HG03565 (cell line): ENCODE results near the gene PXDN.
"Not testable (repeated sequence)": the region's sequence is repeated elsewhere in the genome, so short reads cannot be mapped to it uniquely, and the experiment has no call there.

ENCODE experiments used
- ATAC-seq: cut with Tn5 transposase; IDR thresholded peaks from one replicate; pipeline ENCODE4 v1.9.1; 2021; ENCODE audit warnings: mild to moderate bottlenecking, moderate library complexity; ENCODE audit not compliant: unreplicated experiment

Gene PXDN

DNA sequence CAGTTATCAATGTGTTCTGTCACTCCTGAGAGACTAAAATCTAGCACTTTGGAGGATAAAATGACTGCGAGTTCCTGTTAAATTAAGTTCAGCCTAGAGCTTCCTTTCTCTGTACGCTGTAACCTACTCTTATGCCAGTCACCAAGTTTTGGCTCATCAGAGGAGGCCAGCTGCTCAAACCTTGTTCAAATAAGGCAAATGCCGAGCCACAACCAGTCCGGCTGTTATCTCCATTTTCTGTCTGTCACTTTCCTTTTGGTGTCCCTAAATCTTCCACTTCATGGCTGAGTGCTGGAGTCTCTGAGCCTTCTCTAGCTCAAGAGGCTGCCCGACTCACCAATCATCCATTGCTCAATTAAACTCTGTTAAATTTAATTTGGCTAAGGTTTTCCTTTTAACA is 33.5 kb upstream of the PXDN start:
- ATAC-seq: no peak

DNA sequence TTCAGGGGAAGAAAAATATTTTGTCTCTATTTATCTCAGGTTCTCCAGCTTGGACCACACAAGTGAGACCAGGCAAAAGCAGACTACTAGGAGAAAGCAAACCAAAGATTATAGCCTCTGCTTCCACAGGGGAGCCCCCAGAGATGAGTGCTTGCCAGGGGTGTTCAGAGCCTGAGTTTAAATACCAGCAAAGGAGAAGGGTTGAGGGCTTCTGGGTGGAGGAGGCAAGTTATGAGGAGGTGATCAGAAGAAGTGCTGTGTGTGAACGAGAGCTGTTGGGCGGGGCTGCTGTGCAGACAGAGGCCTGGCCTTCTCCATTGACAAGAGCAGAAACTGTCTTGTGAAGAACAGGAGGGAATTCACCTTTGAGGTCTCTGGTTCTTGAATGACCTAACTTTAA is 32.8 kb upstream of the PXDN start:
- ATAC-seq: no peak

DNA sequence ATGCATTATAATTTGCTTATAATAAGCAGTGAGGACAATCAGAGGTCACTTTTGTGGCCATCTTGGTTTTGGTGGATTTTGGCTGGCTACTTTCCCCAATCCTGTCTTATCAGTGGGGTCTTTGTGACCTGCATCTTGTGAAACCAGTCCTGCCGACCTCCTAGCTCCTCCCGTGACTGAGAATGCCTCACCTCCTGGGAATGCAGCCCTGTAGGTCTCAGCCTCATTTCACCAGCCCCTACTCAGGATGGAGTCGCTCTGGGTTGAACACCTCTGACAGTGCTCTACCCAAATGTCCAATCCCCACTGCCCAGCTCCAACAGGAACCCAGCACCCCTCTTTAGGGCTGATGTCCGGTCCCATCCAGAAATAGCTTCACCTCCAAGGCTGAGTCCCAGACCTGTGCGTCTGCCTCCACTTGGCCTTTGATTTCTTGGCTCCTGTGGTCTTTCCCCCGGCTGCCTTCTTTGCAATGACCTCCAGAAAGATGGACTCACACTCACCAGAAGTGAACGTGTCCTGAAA is 31.3 kb upstream of the PXDN start:
- ATAC-seq: no peak

DNA sequence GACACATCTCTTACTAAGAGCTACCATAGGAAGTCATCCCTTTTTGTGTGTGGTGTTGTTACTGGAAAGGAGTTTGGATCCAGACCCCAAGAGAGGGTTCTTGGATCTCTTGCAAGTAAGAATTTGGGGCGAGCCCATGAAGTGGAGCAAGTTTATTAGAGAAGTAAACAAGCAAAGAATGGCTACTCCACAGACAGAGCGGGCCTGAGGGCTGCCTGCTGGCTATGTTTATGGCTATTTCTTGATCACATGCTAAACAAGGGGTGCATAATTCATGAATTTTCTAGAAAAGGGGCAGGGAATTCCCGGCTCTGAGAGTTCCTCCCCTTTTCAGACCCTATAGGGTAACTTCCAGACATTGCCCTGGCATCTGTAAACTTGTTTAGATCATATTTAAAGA is 30.6 kb upstream of the PXDN start:
- no peak for ATAC-seq

DNA sequence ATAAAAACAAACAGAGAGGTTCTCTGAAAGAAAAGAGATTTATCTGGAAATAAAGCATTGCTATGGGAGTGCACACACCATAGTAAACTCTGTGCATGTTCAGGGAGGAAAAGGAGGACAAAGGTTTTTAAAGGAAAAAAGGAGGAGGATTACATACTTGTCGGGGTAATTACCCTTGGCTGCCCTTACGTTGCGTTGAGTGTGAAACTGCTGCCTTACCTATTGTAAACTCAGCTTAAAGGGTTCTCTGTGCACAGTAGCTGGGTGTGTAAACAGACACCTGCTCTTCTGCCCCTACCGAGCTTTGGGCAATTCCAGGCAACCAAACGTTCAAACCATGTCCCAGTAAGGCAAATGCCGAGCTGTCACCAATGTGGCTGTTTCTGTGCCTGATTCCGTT is 29.6 kb upstream of the PXDN start:
- no peak for ATAC-seq

DNA sequence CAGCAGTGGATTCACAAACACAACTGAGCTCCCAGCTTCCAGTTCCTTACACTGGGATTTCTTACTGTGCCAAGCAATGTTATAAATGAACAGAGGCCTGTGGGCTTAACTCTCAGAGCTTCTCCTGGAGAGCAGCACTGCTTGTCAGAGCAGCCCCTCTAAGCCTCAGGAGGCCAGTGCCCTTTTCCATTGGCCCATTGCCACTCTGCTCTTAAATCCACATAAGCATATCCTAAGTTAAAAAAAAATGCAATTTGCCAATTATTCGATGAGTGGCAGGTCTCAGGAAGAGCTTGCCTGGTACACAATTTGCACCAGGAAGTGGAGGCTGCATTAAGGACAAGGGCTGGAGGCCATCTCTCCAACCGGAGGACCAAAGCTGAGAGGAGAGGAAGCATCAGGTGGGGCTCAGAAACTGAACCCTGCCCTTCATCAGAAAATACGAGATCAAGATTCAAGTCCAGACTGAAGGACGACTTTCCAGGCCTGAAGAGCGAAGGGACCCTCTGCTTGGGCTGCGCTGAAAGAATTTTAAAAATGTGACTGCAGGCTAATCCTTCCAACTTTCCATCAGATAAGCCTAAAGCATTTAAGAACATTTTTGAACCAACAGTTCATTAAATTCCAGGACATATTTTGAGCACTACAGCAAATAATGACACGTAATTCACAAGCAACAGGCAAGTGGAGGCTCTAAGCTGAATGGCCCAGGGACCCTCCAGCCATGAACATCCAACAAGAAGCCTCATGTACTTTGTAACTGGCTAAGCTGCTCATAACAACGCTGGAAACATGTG is 28.4 kb upstream of the PXDN start:
- ATAC-seq: no peak

DNA sequence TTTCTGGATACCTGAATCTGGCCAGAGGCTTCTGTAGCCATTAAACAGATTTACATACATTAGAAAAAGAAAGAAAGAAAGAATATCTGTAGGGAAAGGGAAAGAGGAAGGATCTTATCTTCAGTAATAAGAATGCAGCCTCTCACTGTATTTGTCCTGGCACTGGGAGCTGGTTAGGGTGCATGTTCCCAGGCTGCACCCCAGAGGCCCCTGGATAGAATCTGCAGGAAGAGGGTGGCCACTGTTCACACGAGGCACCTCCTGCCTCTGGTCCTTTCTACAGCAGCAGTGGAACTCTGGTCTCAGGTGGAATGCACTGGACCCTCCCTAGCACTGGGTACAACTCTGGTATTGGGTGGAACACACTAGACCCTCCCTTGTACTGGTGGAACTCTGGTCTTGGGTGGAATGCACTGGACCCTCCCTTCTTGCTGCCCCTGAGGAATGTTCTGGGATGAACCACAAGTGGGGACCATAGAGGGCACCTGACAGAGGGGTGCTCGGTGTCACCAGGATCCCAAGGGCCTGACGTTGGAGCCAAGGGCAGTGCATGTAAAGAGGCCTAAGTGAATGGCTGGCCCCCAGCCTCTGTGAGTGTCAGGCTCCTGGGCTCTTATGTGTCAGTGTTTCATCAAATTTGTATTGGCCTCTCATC is 27.4 kb upstream of the PXDN start:
- ATAC-seq: no peak

DNA sequence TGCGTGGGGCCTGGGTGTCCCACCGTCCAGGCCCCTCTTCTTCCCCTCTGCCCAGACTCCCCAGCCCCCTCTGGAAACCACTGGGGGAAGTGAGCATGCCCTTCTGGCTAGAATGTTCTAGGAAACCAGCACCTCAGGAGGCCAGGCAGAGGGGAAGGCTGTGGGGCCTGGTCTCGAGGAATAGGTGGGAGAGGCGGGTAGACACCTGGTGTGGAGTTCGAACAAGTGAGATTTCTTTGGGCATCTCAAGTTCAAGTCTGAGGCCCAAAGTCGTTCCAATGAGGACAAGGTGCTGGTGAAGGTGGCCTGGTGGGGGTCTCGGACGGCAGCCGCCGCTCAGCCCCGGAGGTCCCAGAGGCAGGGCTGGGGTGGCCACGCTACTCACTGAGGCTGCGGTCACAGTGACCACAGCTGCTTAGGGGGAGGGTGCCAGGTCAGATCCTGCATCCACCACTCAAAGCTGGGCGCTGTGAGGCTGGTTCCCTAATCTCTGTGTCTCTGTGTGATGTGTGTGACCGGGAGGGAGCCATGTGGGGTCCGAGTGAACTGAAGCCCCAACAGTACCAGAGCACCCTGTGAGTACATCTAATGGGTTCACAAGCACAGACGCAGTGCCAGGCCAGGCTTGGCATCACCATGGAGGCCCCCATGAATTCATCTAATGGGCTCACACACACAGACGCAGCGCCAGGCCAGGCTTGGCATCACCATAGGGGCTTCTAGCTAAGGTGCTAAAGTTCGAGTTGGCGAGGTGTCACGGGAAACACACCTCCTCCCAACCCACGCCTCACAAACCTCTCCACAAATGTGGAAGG is 26.5 kb upstream of the PXDN start:
- no peak for ATAC-seq

DNA sequence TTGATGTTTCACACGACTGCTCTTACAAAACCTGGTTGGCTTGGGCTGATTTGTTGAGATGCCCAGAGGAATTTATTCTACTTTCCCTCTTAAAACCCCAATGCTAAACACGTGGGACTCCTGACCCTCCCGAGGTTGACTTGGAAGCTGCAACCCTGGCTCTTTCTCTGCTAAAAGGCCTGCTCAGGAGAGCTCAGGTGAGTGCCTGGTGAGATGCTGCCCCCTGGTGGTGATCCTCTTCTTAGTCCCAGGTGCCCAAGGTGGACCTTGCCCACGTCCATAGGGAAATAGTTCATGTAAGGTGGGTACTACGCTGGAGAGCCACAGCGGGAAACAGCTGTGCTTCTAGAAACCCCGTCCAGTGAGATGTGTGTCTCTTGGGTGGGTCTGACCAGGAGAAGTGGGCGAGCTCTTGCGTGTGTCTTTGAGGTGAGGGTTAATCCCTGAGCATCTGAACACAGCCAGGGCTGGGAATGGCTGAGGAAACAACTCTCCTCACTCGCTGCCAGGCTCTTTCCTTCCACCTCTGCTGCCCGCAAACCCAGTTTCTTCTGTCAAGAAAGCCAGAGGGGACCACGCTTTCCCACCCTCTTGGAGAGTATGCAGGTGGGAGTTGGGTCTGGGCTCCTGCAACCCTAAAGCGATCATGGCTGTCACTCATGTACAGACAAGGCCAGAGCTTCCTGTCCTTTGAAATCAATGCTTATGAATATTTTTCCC is 25.5 kb upstream of the PXDN start:
- ATAC-seq: no peak

DNA sequence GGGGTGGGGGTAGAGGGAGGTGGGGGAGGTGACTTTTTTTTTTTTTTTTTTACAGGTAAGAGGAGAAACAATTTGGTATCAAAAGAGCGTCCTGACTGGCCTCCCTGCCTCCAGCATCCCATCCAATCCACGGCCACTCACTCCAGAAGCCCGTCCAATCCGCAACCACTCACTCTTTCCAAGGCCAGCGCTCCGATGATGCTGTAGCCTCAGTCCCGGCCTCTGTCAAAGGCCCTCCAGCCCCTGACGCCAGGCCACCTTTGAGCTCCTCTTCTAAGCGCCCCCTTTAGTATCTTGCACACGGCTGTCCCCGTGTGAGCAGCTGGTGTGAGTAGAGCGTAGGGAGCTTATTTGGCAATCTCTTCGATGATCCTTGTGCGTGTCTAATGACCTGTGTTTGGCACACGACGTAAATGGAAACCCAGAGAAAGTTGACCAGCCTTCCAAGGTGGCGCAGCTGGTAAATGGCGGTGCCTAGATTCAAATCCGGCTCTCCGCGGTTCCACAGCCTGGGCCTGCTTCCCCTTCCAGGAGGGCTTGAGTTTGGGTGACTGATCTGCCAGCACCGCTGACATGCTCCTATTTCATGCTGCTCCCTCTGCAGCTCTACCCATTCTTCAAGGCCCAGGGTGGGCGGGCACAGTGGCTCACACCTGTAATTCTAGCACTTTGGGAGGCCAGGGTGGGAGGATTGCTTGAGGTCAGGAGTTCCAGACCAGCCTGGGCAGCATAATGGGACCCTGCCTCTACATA is 23.8 kb upstream of the PXDN start:
- no peak for ATAC-seq

DNA sequence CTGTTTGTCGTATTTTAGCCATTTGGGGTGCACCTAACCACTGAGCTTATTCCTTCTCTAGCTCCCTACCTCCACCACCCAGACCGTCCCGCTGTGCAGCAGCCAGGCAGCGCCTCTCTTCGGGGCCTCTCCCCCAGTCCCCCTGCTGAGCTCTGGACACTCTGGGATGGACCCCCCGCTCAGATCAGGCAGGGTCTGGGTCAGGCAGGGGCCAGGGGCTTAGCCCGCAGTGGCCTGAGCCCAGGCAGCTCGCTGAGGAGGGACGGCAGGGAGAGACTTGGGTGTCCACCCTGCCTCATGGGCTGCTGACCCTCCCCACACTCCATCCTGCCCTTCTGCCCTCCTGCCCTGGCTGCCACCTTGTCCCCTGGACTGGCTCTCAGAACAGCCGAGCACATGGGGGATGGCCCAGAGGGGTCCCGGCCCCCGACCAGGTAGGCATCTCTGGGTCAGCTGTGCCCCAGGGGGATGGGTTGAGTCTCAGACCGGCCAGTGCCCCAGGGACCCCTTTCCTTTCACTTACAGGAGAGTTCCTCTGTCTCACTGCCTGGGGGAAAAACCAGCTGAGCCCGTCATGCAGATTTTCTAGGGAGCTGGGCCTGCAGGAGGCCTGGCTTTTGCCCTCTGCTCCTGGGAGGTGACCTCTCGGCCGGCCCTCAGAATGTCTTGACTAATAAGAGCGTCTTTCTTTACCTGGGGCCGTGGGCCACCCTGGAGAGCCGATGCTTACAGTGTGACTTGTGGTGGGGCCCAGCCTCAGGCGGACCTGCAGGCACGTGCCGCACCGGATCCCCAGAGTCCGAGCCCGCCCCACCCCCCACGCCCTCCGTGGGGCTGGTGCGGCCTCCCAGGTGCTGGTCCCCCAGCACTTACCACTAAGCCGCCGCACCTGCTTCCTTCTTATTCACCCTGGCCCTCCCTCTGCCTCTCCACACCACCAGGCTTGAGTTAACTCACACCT is 22.8 kb upstream of the PXDN start:
- no peak for ATAC-seq

DNA sequence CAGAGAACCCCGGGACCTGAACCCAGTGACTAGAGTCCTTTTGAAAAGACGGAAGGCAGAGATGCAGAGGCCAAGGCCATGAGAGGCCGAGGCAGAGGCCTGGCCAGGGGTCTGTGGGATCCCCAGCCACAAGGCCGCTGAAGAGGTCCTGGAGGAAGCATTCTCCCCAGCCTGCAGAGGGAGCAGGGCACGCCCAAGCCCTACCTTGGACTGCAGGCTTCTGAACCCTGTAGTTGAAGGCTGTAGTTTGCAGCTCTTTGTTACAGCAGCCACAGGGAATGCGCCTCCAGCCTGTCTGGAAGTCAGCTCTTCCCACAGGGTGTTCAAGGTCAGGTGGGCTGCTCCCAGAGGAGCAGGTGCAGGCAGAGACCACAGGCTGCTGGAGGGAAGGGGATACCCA is 22.1 kb upstream of the PXDN start:
- ATAC-seq: no peak

DNA sequence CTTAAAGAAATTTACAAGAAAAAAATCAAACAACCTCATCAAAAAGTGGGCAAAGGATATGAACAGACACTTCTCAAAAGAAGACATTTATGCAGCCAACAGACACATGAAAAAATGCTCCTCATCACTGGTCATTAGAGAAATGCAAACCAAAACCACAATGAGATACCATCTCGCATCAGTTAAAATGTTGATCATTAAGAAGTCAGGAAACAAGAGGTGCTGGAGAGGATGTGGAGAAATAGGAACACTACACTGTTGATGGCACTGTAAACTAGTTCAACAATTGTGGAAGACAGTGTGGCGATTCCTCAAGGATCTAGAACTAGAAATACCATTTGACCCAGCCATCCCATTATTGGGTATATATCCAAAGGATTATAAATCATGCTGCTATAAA is 20.9 kb upstream of the PXDN start:
- ATAC-seq: not testable (repeated sequence)

DNA sequence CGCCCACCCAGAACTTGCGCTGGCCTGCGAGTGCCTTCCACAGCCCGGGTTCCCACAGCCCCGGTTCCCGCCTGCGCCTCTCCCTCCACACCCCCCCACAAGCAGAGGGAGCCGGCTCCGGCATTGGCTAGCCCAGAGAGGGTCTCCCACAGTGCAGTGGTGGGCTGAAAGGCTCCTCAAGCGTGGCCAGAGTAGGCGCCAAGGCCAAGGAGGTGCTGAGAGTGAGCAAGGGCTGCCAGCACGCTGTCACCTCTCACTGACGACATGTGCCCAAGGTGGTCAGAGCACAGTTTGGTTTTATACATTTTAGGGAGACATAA is 15.3 kb upstream of the PXDN start:
- no peak for ATAC-seq

DNA sequence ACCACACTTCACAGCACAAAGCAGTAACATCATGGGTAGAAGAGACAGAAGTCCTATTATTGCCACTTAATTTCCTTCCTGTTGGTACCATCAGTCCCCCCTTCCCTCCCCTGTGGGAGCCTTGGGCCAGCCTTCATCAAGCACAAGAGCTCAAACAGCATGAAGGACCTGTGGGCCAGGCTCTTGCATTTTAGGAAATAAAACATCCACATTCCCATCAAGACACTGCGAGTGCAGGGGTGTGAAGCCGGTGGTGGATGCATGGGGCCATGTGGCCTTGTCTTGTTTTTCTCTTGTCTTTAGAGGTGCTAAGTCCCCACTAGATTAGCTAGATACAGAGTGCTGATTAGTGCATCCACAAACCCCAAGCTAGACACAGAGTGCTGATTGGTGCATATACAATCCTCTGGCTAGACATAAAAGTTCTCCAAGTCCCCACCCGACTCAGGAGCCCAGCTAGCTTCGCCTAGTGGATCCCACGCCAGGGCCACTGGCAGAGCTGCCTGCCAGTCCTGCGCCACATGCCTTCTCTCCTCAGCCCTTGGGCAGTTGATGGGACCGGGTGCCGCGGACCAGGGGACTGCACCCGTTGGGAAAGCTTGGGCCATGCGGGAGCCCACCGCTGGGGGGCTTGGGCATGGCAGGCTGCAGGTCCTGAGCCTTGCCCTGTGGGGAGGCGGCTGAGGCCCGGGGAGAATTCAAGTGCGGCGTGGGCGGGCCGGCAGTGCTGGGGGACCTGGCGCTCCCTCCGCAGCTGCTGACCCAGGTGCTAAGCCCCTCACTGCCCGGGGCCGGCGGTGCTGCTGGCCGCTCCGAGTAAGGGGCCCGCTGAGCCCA is 14.7 kb upstream of the PXDN start:
- ATAC-seq: no peak

DNA sequence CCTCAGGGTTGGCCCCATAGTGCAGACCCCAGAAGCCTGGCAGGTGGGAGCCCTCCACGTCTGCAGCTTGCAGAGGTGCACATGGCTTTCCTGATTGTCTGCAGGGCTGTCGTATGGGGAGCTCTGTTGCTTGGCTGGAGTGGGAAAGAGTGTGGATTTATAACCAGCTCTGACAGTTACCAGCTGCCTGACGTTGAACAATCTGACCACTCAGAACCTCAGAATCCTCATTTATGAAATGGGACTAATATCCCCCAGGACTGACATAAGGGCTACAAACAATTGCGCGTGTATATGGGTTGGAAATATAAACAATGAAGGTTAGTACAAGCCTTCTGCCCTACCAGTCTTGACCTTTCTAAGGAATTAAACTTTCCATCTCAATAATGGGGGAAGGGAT is 13.9 kb upstream of the PXDN start:
- ATAC-seq: no peak

DNA sequence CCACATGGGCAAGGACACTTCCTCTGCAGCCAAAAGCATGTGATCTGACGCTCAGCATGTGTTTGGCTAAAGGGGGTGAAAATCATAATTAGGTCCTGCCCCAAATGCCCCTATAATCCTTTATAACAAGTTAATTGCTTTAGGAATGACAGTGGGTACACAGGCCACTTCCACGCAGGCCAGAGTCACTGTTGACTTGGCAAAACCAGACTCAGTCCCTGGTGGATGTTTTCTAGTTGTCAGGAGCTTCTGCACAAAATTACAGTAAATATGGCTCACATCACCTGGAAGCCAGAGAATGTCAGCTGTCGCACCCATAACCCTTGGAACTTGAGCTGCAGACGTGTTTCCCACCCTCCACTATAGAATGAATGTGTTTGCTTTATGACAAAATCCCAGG is 13.3 kb upstream of the PXDN start:
- no peak for ATAC-seq

DNA sequence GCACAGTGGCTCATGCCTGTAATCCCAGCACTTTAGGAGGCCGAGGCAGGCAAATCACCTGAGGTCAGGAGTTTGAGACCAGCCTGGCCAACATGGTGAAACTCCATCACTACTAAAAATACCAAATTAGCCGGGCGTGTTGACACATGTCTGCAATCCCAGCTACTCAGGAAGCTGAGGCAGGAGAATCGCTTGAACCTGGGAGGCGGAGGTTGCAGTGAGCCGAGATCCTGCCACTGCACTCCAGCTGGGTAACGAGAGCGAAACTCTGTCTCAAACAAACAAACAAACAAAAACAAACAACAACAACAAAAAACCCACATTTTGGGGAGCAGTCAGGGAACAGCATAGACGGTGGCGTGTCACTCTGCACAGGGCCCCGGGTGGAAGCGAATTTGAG is 12.8 kb upstream of the PXDN start:
- ATAC-seq: not testable (repeated sequence)
